HUDEP-2 (cell line): ENCODE measurements around the gene DNMBP.
"Not testable (repeated sequence)": the region's sequence is repeated elsewhere in the genome, so short reads cannot be mapped to it uniquely, and the experiment has no call there.

ENCODE experiments used
- DNase-seq, 76 experiments: peaks; one replicate each; lab custom pipeline; 2025; ENCODE audit not compliant: unreplicated experiment in 76 of 76; lab: John Stamatoyannopoulos, UW

DNMBP gene

GRCh38 chr10:99841746-99842145 is 168.0 kb downstream of the DNMBP start:
- no peak for DNase-seq

- DNase-seq = not testable (repeated sequence)
These were observed 168.9 kb downstream of the DNMBP start for GRCh38 chr10:99840859-99841258.

GRCh38 chr10:99836711-99837110 is 173.0 kb downstream of the DNMBP start:
- no peak for DNase-seq

GRCh38 chr10:99835947-99836346 is 173.8 kb downstream of the DNMBP start:
- DNase-seq = no peak

GRCh38 chr10:99834410-99834809 is 175.3 kb downstream of the DNMBP start:
- no peak for DNase-seq

- no peak for DNase-seq
These were observed 177.3 kb downstream of the DNMBP start for GRCh38 chr10:99832439-99832838.

GRCh38 chr10:99828464-99828863 is 181.3 kb downstream of the DNMBP start:
- no peak for DNase-seq

GRCh38 chr10:99827936-99828335 is 181.8 kb downstream of the DNMBP start:
- DNase-seq = no peak
